NCI-H146 (cell line): ENCODE measurements around the gene TCF15.

ENCODE experiments used
- DNase-seq: peaks from one replicate; lab custom pipeline; 2025; lab: John Stamatoyannopoulos, UW

Gene TCF15, protein sequence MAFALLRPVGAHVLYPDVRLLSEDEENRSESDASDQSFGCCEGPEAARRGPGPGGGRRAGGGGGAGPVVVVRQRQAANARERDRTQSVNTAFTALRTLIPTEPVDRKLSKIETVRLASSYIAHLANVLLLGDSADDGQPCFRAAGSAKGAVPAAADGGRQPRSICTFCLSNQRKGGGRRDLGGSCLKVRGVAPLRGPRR

DNA sequence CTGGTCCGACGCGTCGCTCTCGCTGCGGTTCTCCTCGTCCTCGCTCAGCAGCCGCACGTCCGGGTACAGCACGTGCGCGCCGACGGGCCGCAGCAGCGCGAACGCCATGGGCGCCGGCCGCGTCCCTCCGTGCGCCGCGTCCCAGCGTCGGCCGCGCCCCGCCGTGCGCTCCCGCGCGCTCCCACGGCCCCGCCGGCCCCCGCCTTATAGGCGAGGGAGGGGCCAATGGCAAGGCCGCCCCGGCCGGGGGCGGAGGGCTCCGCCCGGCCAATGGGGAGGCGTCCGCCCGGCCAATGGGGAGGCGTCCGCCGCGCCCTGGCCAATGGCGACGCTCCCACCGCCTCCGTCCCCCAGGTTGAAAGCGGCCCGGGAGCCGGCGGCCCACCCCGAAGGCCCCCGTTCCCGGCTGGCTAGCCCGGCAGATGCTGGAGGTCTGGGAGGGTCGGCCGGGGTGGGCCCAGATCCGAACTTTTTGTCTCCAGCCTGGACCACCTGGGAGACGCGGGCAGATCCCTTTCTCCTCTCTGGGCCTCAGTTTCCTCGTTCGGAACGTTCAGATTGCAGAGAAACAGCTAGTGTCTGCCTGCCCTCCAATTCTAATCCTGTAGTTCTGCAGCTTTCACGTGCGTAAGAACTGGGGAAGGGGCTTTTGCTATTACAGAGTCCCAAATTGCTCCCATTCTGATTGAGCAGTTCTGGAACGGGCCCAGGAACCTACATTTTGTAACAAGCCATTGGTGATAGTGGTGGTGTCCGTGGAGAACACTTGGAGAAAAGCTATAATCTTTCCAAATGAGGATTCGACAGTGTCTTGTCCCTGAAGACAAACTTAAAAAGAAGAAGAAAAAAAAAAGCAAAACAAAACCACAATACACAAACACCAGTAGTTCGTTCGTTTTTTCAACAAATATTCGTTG lies at the start of gene TCF15:
Gene TCF15 (minus strand): TSS at position 180 of the 917 bp plus-strand sequence. CDS start 72 bp downstream, at position 108.
- DNase-seq, result peak; percentile 46

DNA sequence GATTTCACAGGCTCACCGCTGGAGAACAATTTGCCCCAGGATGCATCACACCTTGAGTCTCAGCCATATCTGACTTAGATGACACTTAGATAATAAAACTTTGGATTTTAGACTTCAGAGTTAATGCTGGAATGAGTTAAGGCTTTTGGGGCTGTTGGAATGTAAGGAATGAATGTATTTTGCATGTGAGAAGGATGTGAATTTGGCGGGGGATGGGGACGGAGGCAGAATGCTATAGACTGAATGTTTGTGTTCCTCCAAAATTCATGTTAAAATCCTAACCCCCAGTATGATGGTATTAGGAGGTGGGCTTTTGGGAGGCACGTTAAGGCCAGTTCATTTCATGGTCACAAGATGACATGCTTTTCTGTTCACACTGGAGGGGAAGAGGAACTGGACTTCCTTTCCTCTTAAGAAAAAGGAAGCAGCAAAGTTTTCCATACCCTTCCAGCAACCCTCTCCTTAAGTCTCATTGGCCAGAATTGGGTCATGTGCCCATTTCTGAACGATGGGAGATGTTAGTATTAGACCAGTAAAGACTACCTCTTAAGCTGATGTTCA lies 48.7 kb upstream of the TCF15 start:
- DNase-seq, result no peak

DNA sequence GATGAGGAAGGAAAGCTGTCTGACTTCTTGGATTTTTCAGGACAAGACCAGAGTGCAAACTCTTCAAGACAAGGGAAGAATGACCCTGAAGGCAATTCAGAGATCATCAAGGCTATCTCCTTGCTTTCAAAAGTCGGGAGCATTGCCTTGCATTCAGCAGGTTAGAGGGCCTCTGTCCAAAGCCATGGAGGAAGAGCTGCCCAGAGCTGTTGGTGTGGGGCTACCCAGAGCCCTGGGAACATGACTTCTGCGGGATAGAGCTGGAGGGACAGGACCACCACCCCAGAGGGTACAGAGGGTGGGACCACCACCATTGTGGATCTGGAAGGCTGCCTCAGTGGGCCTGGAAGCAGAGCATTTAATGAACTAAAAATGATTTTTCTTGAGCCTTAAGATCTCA lies 48.1 kb upstream of the TCF15 start:
- no peak for DNase-seq

DNA sequence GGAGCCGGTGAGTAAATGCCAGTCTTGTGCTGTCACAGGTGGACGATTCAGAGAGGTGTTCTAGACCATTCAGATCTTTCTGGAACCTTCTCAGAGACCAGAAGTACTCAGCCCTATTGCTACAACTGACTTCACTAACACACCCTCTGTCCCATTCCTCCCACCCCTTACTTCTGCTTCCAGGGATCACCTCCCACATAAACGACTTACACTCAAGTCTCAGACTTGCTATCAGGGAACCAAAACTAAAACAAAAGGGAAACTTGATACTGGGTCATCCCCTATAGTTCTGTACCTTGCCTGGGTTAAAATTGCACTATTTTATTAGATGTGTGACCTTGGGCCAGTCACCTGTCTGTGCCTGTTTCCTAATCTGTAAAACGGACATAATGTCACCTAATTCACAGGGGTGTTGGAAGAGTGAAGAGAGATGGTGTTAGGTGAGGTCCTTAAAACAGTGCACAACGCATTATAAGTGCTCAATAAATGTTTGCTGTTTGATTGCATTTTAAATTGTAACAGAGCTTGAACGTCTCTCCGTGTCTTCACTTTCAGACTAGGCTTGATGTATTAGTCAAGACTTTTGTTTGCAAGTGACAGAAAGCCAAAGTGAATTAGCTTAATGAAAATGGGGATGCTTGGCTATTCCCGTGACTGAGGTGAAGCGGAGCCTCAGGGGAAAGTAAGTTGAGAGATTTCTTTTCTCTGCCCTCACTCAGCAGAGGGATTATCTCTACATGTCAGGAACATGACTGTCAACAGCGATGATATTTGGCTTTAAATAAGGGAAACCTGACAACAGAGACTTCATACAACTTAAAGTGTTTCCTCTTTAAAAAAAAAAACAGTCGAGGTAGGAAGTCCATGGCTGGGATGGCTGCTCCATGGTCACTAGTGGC lies 45.9 kb upstream of the TCF15 start:
- no peak for DNase-seq

DNA sequence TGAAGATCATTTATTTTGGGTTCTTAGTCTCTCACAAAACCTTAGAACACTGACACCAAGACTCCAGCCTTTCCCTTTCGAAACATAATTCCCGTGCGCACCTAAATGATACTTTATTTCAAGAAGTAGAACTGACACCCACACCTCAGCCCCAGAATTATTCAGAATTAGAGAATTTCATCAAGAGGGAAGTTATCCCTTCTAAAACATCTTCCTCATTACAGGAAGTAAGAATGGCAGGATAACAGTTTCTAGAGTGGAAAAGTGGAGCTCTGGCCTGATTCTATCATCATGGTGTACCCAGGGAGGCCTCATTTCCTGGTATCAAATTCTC lies 44.3 kb upstream of the TCF15 start:
- no peak for DNase-seq

DNA sequence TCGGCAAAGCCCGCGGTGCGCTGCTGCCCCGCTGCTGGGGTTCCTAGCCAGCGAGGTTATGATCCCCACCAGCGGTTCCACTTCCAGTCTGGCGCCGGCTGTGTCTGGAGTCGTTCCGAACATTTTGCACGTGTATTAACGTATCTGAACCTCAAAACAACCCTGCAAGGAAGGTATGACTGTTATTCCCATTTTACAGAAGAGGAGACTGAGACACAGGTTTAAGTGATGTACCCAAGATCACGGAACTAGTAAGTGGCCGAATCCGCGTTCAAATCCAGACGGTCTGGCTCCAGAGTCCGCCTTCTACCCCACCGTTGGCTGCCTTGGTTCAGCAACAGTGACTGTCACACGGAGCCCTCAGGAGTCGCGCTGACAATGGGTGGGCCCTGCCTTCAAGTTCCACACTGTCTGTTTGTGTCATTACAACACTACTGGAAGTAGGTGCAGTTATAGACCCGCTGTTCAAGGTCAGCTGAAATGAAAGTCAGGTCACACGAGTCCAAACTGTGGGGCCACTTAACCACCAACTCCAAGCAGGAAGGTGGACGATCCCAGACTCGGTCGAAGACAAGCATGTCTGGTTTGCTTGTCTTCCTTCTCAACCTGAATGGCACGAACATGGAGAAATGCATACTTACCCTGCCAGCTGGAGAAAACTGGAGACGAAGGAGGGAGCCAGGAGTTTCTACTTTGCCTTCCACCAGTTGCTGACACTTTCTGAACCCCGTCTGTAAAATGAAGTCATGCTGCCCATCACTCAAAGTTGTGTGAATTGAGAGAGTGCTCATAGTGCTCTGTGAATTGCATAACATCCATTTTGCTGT lies 43.7 kb upstream of the TCF15 start:
- DNase-seq, result no peak

DNA sequence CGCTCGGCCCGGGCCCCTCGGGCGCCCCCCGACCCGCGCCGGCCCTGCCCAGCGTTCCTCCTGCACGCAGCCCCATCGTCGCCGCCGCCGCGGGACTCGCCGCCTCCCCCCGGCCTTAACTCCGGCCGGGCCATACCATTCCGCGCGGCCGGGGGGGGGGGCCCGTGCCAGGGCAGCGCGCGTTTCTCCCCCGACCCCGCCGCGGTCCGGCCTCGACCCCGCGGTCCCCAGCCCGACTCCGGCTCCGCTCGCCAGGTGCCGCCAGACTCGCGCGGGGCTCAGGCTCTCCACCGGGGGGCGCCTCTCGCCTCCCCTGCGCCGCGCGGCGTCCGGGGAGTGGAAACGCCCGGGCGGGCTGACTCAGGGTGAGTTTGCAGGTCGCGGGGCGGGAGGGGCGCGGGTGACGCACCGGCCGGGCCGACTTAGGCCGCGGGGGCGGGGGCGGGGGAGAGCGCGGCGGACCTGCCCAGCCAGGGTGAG lies 43.0 kb upstream of the TCF15 start, which contains the start of gene SRXN1:
Gene SRXN1 (minus strand): TSS at position 91 of the 480 bp plus-strand sequence. CDS start 15 bp downstream, at position 76.
- DNase-seq, result peak; percentile 87

DNA sequence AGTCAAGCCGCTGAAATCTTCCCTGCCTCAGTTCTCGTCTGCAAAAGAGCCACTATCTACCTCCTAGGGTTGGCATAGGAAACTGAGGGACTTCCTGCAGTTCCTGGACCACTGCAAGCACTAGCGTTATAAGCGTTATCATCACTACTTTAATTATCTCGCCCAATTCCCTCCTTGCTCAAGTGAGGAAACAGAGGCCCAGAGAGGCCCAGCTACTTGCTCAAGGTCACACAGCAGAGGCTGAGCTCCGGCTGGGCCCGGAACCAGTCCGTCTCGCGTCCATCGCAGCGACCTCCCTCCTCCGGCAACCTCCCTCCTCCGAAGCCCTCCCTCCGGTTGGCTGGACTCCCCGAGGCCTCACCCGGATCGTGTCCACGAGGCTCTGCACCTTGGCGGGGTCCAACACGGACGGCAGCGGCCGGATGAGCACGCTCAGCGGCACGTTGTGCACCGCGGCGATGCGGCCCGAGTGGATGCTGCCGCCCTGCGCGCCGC lies 42.6 kb upstream of the TCF15 start:
- DNase-seq, result peak; percentile 57

DNA sequence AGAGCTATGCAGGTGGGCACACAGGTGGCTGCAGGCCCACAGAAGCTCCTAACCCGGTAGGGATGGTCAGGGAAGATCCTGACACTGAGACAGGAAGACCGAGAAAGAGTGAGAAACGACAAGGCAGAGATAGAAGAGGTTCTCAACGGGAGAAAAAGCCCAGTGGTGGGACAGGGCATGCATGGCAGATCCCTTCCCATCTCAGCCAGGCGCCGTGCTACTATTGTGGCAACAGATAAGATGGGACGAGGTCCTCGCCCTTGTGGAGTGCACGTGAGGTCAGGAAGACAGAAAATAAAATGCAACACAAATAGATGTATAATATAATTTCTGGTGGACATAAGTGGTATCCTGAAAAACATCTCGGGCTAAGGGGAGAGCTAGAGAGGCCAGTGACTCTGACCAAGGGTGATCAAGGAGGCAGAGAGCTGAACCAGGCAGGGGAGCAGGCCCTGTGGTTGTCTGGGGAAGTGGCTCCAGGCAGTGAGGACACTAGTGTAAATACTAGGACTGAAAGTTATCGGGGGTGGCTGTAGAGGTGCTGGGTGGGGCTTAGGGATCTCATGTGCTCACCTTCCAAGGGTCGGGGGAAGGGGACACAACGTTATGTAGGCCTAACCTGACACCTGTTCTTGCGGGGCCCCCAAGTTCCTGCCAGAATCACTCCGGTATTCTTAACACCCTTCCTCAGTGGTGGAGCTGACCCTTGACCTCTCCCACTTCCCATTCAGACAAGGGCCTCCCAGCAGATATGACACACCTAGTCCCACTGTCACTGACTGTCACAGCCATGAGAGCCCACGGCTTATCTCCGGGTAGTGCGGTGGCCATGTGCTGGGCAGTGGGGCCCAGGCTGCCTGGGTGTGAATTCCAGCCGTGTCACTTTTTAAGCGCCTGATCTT lies 41.9 kb upstream of the TCF15 start:
- peak; percentile 21 for DNase-seq

DNA sequence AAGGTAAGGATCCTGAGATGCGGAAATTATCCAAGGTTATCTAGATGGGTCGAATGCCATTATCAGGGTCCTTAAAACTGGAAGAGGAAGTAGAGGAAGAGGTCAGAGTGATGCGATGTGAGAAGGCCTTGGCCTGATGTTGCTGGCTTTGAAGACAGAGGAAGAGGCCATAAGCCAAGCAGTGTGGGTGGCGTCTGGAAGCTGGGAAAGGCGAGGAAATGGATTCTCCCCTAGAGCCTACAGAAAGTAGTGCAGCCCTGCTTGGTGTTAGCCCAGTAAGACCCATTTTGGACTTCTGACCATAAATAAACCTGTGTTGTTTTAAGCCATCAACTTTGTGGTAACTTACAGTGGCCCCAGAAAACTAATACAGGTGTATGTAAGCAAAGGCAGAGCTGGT lies 40.8 kb upstream of the TCF15 start:
- no peak for DNase-seq

DNA sequence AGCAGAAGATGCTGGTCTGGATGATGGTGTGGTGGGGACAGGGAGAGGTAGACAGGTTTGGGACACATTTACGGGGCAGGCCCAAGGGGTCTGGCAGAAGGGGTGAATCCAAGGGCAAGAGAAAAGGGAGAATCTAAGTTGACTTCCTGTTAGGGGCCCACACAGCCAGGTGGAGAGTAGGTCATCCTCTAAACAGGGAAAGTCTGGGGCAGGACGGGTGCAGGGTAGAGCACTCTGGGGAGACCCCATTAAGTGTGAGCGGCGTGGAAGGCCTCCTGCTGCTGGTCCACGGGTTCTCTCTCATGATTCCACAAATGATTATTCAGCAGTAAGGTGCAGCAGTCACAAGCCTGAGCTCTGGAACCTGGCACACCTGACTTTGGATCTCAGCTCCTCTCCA lies 40.2 kb upstream of the TCF15 start:
- no peak for DNase-seq

DNA sequence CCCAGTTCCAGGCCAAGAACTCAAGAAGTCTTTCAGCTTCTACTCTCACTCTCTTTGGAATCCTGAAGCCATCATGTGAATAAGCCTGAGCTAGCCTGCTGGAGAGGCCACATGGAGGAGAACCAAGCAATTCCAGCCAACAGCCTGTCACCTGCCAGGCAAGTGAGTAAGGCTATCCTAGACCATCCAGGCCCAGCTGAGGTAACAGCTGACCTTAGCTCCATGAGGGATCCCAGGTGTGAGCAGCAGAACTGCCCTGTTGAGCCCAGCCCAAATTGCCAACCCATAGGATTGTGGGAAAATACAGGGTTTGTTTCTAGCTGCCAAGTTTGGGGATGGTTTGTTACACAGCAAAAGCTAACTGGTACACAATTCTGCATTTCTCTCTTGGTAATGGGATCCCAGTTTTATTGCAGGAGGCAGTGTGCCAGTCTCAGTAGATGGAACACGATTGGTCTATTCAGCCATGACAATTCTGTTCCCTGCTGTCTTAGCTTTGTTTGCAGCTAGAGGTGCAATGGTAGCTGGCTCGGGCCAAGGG lies 37.4 kb upstream of the TCF15 start:
- no peak for DNase-seq

DNA sequence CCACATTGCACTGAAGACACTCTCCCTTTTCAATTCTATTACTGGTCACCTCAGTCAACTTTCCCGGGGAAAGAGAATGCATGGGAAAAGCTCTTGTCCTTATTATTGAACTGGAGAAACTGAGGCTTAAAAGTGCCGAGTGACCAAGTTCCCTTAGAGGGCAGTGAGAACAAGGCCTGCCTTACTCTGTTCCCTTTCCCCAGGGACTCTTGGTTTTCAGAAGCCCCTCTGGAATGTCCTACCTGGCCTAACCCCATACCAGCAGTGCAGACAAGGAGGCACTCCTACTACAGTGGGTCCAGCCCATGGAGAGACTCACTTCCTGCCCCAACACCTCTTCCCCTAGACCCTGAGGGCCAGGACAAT lies 36.7 kb upstream of the TCF15 start:
- no peak for DNase-seq

DNA sequence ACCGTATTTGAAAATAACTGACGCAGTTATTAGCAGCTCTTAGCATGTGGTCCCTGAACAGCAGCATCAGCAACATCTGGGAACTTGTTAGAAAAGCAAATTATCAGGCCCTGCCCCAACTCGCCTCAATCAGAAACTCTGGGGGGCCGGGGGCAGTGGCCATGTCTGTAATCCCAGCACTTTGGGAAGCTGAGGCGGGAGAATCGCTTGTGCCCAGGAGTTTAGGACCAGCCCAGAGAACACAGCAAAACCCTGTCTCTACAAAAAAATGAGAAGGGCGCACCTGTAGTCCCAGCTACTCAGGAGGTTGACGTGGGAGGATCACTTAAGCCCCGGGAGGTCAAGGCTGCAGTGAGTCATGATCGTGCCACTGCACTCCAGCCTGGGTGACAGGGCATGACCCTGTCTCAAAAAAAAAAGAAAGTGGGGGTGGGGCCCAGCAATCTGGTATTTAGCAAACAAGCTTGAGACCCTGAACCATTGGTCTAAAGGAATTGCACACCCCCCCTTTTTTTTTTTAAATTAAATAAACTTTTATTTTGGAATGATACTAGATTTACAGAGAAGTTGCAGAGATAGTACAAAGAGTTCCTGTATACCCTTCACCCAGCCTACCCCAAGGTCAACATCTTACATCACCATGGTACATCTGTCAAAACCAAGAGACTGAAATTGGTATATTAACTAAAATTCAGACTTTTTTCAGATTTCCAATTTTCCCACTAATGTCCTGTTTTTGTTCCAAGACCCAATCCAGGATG lies 36.2 kb upstream of the TCF15 start:
- no peak for DNase-seq

DNA sequence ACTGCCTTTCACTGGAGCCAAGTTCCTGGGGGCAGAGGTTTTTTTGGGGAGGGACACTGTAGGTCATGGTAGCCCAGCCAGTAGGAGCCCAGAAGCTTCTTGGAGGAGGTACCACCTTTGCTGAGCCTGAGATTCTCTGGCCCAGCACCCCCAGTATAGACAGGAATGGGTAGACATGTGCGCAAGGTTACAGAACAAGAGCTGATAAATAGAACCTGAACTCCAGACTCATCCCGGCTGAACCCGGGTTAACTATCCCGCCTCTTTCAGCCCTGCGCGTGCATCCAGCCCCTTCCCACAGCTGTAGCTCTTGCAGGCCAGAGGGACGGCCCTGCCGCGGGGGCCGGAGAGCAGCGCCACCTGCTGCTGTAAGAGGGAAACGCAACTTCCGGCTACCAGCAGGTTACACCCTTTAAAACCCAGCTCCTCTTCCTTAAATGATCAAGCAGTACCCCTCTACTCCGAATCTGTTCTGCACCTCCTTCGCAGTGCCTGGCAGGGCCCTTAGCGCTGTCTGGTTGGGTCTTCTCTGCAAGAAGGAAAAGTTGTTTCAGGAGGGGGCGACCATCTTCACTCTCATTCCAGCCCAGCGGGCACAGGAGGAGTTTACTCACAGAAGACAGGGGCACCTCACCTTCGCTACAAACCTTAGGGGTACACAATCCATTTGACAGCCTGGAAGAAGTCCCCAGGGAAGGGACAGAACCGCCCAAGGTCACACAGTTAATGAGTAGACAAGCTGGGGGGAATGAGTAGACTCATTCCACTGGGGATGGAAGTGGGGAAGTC lies 35.4 kb upstream of the TCF15 start:
- peak; percentile 68 for DNase-seq

DNA sequence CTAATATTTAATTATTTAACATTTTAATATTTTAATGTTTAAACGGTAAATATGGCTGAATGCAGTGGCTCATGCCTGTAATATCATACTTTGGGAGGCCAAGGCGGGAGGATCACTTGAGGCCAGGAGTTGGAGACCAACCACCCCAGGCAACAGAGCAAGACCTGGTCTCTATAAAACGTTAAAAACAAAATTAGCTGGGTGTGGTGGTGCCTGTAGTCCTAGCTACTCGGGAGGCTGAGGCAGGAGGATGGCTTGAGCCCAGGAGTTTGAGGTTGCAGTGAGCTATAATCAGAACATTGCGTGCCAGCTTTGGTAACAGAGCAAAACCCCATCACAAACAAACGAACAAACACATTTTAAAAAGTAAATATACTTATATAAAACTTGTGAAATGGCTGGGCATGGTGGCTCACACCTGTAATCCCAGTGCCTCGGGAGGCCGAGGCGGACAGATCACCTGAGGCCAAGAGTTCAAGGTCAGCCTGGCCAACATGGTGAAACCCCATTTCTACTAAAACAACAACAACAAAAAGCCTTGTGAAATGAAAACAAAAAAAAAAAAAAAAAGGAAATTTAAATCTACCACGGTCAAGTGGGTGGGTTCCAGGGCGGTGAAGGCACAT lies 34.7 kb upstream of the TCF15 start:
- DNase-seq, result no peak

DNA sequence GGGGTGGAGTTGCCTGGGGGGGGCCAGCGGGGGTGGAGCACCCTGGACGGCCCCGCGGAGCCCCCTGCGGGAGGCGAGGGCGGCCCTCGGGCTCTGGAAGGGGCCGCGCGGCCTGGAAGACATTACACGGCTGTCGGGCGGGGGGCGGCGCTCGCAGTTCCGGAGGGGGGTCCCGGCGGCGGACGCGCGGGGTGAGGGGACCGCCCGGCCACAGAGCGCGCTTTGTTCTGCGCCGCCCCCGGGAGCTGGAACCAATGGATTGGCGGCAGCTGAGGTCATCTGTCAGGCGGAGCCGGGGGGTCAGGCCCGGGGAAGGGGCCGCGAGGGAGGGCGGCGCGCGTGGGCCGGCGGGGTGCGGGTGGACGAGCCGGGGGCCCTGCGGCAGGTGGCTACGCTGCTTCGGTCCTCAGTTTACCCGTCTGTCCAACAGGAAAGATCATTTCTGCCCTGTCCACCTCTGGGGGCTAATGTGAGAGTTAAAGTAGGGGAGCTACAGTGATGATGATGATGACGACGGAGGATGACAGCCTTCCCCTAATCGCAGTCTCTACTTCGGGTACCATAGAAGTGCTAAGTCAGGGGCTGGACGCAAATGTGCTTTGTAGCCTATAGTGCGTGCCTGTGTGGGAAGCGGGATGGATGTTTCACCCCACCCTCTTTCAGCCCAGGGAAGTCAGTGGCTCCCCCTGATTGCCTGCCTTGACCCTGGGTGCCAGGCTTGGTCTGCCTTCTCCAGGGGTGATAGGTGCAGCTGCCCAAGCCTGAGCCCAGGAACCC lies 32.5 kb upstream of the TCF15 start:
- DNase-seq, result peak; percentile 44
